ENCODE measurements around the gene ADA. TPM values are rescaled to one million over a fixed set of nuclear protein-coding genes. Genes with fewer than 3 reads are reported as not detected.

Gene ADA
- total and polyA plus RNA-seq, 3 donors from 2014 or later: 8.2 to 11.2 (median 10.0) TPM

DNA sequence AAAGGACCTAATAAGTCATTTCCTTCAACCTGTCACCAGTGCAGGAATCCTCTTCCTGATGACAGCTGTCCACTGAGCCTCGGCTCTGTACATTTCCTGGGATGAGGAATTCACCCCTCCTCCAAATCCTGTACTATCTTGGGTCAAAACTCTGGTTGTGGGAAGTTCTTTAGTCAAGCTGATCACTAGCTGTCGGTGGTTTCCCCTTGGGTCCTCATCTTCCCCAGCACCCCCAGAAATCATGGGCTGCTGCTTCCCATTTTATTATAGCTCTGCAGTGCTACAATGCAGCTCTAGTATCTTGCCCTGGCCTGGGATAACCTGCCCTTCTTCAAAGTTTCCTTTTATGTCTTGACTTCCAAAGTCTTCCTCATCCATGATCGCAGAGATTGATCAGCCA is 14.6 kb upstream of the ADA start:
- Histone ChIP-seq H3K4me1 (no peaks in the 10 kb centered on the region), H3K27ac (no peak overlapping the region), H3K27me3 (no peaks in the 10 kb centered on the region), H3K4me3 (no peak overlapping the region), H3K9me3 (no peaks in the 10 kb centered on the region), H3K36me3 (ENCODE audit: low read depth, missing control alignments) (no peaks in the 10 kb centered on the region)
- WGBS, 2 donors: 88 to 90% methylated on average over 3 of the region's 3 CpGs
- intact Hi-C loops (cut with DNase I; ENCODE audit: low total_unique reads): no loop called here
- TF ChIP-seq POLR2A (IDR thresholded peaks at IDR 0.05): no peak
- TF ChIP-seq, protein P1, sequence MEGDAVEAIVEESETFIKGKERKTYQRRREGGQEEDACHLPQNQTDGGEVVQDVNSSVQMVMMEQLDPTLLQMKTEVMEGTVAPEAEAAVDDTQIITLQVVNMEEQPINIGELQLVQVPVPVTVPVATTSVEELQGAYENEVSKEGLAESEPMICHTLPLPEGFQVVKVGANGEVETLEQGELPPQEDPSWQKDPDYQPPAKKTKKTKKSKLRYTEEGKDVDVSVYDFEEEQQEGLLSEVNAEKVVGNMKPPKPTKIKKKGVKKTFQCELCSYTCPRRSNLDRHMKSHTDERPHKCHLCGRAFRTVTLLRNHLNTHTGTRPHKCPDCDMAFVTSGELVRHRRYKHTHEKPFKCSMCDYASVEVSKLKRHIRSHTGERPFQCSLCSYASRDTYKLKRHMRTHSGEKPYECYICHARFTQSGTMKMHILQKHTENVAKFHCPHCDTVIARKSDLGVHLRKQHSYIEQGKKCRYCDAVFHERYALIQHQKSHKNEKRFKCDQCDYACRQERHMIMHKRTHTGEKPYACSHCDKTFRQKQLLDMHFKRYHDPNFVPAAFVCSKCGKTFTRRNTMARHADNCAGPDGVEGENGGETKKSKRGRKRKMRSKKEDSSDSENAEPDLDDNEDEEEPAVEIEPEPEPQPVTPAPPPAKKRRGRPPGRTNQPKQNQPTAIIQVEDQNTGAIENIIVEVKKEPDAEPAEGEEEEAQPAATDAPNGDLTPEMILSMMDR (IDR thresholded peaks at IDR 0.05): no peak
- no peak for DNase-seq

DNA sequence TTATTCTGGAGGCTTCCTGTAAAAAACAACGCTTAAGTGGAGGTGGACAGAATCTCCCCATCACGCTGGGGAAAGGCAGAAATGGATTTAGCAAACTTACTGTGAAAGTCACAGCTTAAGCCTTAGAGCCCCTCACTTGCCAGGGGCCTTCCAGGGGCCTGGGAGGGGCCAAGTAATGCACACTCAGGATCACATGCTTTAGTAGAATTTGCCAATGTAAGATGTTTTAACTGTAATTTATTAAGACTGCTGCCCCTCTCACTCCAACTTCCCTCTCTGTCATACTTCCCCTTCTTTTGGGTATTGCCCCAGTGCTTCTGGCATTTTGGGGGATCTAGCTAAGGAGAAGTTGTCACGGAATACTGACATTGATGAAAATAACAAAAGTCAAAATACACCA is 12.6 kb upstream of the ADA start:
- 66 to 80% methylated on average over 3 of the region's 3 CpGs for WGBS, 2 donors
- intact Hi-C loops (cut with DNase I; ENCODE audit: low total_unique reads): no loop called here
- Histone ChIP-seq H3K36me3 (ENCODE audit: low read depth, missing control alignments) (no peaks in the 10 kb centered on the region), H3K27ac (no peak overlapping the region), H3K4me1 (no peaks in the 10 kb centered on the region), H3K4me3 (no peak overlapping the region), H3K9me3 (no peaks in the 10 kb centered on the region), H3K27me3 (no peaks in the 10 kb centered on the region)
- no peak for DNase-seq
- TF ChIP-seq, protein P1 (IDR thresholded peaks at IDR 0.05): no peak
- TF ChIP-seq POLR2A (IDR thresholded peaks at IDR 0.05): no peak

DNA sequence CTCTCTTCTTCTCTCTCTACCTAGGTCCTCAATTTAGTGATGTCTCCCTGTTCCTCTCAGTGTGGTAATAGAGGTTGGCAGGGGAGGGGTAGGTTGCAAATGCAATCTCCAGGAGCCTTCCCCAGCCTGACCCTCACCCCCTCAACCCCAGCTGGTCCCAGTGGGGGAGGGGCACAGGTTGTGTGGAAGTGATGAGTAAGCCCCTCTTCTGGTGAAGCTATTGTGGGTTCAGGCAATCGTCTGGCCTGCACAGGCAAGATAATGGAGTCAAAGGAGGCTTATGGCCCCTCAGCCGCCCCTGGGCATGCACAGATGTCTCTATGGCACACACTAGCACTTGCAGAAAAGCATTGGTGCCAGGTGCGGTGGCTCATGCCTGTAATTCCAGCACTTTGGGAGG is 10.8 kb upstream of the ADA start:
- H3K9me3 ChIP-seq: no peaks in the 10 kb centered on the region
- no peak overlapping the region for H3K27ac ChIP-seq
- TF ChIP-seq, protein P1 (IDR thresholded peaks at IDR 0.05): no peak
- H3K27me3 ChIP-seq: no peaks in the 10 kb centered on the region
- intact Hi-C loops (cut with DNase I; ENCODE audit: low total_unique reads): no loop called here
- DNase-seq: no peak
- no peaks in the 10 kb centered on the region for H3K4me1 ChIP-seq
- WGBS, 2 donors: 75 to 87% methylated on average over 2 to 3 of the region's 3 CpGs
- no peaks in the 10 kb centered on the region for H3K36me3 ChIP-seq (ENCODE audit: low read depth, missing control alignments)
- no peak overlapping the region for H3K4me3 ChIP-seq

DNA sequence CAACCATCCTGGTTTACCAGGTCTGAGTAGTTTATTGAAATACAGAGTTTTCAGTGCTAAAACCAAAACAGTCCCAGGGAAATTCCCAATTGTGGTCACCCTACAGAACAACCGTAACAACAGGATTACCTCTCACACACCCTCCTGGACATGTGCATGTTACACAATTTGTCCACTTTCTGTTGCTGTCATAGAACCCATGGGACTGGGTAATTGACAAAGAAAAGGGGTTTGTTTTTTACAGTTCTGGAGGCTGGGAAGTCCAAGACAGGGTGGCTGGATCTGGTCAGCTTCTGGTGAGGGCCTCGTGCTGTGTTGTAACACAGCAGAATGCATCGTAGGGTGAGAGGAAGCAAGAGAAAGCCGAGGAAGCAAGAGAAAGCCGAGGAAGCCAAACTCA is 9.1 kb upstream of the ADA start:
- no peak for DNase-seq
- Histone ChIP-seq H3K9me3 (no peaks in the 10 kb centered on the region), H3K27me3 (no peaks in the 10 kb centered on the region), H3K4me3 (no peak overlapping the region), H3K4me1 (no peaks in the 10 kb centered on the region), H3K27ac (no peak overlapping the region), H3K36me3 (ENCODE audit: low read depth, missing control alignments) (no peaks in the 10 kb centered on the region)
- TF ChIP-seq, protein P1 (IDR thresholded peaks at IDR 0.05): no peak
- TF ChIP-seq POLR2A (IDR thresholded peaks at IDR 0.05): no peak
- intact Hi-C loops (cut with DNase I; ENCODE audit: low total_unique reads): no loop called here
- 83 to 90% methylated on average over 5 of the region's 5 CpGs for WGBS, 2 donors

DNA sequence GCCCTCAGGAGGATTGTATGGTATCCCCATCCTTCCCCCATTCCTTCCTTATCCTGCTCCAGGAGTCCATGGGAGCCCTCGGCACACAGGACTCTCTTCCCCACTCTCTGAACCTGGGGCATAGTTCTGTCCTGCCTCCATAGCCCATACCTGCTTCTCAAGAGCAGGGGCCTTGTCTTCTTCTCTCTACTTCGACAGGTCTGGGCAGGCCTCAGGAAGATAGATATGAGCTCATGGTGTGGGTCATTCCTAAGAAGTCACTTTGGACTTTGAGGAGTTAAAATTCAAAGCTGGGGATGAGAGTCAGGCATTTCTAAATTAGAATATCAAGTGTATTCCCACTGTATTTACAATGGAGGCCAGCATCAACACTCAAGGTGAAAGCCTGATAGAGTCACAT is 8.4 kb upstream of the ADA start:
- intact Hi-C loops (cut with DNase I; ENCODE audit: low total_unique reads): no loop called here
- Histone ChIP-seq H3K27ac (no peak overlapping the region), H3K36me3 (ENCODE audit: low read depth, missing control alignments) (no peaks in the 10 kb centered on the region), H3K4me1 (no peaks in the 10 kb centered on the region), H3K9me3 (no peaks in the 10 kb centered on the region), H3K4me3 (no peak overlapping the region), H3K27me3 (no peaks in the 10 kb centered on the region)
- 93 to 100% methylated on average over 2 of the region's 2 CpGs for WGBS, 2 donors
- TF ChIP-seq POLR2A (IDR thresholded peaks at IDR 0.05): no peak
- no peak for DNase-seq

All from testis (tissue), 3 donors.